CD4-positive, alpha-beta T cell treated with Interleukin-15 for 4 hours (primary cell): ENCODE results near the gene NEGR1.

Experiments used
- DNase-seq: peaks from one replicate; pipeline ENCODE4 v3.0.0-alpha.2; 2020; ENCODE audit warnings: low spot score

NEGR1 gene

GRCh38 chr1:71625004-71625403 lies 657.3 kb downstream of the NEGR1 start:
- DNase-seq = no peak

GRCh38 chr1:71623888-71624287 lies 658.5 kb downstream of the NEGR1 start:
- DNase-seq = no peak

DNA sequence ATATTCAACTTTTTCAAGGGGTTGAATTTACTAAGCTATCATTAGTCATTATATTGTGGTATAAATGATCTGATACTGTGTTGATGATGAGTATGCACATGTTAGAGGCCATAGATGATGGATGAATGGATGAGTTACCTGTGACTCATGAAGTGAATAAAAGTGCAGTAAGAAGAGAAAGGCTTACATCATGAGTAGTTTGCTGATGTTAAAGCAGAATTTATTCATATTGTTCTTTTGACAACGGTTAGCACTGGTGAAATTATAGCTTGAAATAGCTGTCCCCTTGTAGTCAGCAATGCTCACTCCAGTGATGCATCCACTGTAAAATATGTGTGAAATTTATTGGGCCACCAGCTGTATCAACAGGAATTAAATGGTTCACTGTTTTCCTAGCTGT lies 660.6 kb downstream of the NEGR1 start:
- no peak for DNase-seq

- DNase-seq = no peak
Observed at GRCh38 chr1:71618766-71619530, 663.4 kb downstream of the NEGR1 start.

DNA sequence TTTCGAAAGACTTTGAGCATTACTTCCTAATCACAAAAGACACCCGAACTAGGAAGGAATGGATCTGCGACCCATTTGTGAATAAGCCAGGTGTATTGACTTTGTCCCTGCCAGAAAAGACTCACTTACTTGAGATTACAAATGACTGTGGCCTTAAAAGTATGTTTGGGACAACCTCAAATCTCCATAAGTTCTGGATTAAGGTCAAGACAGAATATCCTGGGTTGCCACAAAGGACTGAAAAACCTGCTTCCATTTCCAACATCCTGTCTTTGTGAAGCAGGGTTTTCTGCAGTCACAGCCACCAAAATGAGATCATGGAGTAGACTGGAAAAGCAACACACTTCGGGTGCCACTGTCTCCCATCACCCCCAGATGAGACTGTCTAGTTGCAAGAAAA lies 664.1 kb downstream of the NEGR1 start:
- no peak for DNase-seq

- DNase-seq = no peak
Observed at GRCh38 chr1:71610476-71610875, 671.9 kb downstream of the NEGR1 start.

GRCh38 chr1:71603044-71603776 lies 679.1 kb downstream of the NEGR1 start:
- DNase-seq = no peak

- DNase-seq = no peak
Observed at GRCh38 chr1:71600023-71600422, 682.3 kb downstream of the NEGR1 start.

- DNase-seq = no peak
Observed at GRCh38 chr1:71599306-71599705, 683.0 kb downstream of the NEGR1 start.

GRCh38 chr1:71593523-71593922 lies 688.8 kb downstream of the NEGR1 start:
- DNase-seq = no peak

- no peak for DNase-seq
Observed at GRCh38 chr1:71592646-71593274, 689.6 kb downstream of the NEGR1 start.

- DNase-seq = no peak
Observed at GRCh38 chr1:71589005-71589404, 693.3 kb downstream of the NEGR1 start.

DNA sequence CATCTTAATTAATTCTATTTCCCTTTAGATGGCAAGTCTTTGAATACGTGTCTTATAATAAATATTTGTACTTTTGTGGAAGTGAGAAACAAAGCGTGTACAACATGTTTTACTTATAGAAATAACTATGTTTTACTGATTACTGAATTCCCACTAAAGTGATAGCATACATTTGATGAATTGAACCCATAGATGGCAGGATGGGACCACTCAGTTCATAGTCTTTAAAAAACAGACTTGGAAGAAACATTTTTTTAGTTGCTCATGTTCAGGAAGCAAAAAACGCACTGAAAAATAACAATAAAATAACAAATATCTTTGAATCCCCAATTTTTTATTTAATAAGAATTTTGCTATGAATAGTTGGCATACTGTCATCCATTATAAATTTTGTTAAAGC lies 694.4 kb downstream of the NEGR1 start:
- DNase-seq = no peak

DNA sequence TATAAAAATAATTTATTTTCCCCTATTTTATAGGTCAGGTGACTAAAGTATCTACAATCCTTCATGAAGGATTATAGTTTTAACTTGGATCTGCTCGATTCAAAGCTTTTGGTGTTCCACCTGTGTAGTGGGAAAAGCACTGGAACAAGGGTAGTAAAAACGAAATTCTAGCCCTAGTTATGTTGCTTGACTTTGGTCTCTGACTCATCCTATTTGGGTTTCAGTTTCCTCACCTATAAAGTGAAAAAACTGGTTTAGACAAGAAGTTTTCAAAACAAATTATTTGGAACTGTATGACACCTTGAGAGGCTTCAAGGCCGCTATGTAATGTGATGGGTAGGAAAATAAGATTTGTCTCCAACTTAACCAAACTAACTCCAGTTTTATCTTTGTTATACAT lies 696.3 kb downstream of the NEGR1 start:
- DNase-seq = no peak

DNA sequence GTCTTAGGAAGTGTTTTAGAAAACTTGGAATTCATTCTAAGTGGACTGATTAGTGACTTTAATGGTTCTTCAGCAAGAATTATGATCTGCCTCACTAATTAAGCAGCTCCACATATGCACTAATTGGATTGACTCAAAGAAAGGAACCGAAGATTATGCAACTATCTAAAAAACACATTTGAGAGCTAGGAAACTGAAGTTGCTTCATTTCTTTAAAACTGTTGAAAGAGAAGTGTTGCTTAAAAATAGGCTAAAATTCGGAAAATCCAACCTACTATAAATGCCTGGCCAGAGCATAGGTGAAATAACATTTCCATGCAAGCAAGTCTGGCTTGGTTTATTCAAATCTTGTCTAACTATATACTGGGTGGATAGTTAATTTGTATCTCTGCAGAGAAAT lies 698.6 kb downstream of the NEGR1 start:
- no peak for DNase-seq

DNA sequence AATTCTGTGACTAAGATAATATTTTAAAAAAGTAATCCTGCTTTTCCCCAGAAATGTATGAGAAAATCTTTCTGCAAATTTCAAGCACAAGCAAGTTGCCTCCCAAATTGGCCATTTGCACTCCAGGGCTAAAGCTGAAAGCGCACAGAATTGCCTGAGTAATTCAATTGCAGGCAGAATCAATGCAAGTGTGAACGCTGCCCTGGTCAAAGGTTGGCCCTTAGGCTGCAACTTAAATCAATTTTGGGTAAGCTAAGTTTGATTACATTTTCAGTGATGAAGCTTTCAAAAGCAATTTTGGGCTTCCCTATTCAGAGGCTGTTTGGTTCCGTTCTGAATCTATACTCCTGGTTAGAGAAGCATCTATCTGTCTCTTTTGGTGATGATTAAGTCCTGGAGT lies 699.7 kb downstream of the NEGR1 start:
- DNase-seq = no peak

DNA sequence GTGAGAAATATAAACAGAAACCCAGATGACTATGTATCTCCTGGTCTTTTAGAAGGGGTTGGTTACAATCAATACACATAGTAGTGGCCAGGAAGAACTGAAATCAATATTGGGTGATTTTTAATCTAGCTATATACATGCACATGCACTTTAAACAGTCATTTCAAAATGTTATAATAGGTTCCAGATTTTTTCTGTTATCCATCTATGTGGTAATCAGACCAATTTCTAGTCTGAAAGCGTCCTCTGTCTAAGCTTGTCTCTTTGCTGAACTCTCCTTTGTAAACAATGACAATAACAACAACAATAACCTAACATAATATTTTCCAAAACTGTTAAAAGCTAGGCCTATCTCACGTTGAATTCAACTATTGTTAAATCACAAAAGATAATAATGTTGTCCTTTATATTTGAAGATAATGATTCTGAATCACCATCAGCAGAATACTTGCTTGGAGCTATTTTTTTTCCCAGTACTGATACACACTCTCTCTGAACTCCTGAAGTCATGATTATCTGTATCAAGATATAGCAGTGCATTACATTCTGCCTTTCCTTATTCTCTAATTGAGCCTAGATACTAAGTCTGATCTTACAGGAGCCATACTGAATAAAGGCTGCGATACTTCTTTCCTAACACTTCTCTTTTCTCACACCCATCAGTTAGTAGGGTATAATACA lies 704.7 kb downstream of the NEGR1 start:
- DNase-seq = no peak

GRCh38 chr1:71572038-71572437 lies 710.3 kb downstream of the NEGR1 start:
- DNase-seq = no peak

GRCh38 chr1:71566413-71566812 lies 715.9 kb downstream of the NEGR1 start:
- no peak for DNase-seq

DNA sequence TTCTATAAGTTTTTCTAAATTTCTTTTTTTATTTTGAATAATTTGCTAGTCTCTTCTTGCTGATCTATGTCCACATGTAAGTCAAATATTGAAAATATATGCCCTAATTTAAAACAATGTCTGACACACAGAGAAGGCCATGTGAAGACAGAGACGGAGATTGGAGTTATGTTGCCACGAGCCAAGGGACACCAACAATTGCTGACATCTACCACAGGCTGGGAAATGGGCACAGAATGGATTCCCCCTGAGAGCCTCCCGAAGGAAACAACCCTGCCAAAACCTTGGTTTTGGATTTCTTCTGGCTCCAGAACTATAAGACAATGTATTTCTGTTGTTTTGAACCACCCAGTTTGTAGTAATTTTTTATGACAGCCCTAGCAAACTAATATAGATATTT lies 716.5 kb downstream of the NEGR1 start:
- no peak for DNase-seq

GRCh38 chr1:71565262-71565661 lies 717.1 kb downstream of the NEGR1 start:
- DNase-seq = no peak

GRCh38 chr1:71562298-71562697 lies 720.0 kb downstream of the NEGR1 start:
- no peak for DNase-seq

DNA sequence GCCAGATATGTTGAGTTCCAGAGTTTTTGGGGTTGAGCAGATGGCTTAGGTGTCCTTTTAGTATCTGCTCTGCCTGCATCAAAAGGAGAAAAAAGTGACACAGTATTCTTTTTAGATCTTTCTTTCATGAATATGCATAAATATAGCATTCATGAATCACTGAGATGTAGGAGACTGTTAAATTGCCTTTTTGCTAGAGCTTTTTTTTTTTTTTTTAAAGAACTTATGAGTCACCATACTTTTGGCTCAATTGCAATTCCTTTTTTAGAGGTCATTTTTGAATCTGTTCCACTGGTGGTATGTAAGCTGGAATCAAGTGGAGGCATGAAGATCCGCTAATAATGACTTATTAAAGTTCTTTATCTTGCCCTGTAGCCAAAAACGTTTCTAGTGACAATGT lies 720.6 kb downstream of the NEGR1 start:
- DNase-seq = no peak
